HG03442 (cell line): ENCODE data around the gene CYP4F11.
"Not testable (repeated sequence)": the region's sequence is repeated elsewhere in the genome, so short reads cannot be mapped to it uniquely, and the experiment has no call there.

Experiments
- ATAC-seq: cut with Tn5 transposase; IDR thresholded peaks from one replicate; pipeline ENCODE4 v1.9.1; 2021; ENCODE audit warnings: mild to moderate bottlenecking, moderate library complexity; ENCODE audit not compliant: unreplicated experiment

CYP4F11 gene

DNA sequence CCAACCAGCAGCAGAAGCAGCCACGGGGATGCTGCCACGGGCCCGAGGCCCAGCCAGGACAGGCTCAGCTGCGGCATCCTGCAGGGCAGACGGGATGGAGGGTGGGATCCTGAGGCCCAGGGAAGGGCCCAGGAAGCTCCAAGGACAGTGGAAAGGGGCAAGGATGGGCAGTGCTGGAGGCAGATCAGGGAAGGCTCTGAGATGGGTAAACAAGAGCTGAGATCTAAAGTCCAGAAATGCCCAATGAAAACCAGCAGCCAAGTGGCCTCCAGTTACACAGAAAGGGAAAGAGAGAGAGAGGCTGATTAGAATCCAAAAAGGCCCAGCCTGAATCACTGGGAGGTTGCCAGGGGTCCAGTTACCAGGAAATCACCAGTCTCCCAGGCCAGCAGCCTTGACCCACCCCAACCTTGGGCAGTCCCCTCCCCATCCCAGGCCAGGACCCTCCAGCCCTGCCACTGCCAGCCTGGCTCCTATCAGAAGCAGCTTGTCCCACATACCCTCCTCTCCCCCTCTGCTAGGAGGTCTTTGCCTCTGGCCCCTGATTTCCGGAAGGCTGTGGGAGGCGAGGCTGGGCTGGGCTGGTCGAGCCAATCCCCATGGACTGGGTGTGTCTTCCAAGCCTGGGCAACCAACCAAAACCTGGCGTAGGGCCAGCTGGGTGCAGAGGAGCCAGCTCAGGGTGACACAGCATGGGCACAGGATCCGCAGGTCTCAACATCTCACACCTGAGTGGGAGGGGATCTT, at the start of gene CYP4F11:
Gene CYP4F11 (minus strand): TSS at position 198 of the 747 bp plus-strand sequence. CDS start 121 bp downstream, at position 77.
- ATAC-seq = no peak

DNA sequence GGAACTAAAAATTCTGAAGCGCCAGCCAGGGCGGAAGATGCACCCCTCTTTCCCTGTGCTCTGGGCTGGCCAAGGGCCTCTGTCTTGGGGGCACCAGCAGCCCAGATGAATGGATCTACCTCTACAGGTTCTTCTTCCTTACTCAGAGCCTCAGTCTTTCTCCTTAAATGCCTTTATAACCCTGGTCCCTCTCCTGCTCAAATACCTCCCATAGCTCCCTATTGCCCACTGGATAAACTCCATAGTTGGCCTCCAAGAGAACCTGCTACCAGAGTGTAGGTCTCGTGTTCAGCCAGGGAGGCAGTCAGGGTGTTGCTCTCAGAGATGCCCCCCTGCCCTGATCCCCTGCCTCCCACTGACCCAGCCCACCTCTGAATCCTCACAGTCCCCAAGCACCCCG, 45.0 kb upstream of the CYP4F11 start:
- no peak for ATAC-seq

- no peak for ATAC-seq
Measured at GRCh38 chr19:15977690-15978089, 43.4 kb upstream of the CYP4F11 start.

DNA sequence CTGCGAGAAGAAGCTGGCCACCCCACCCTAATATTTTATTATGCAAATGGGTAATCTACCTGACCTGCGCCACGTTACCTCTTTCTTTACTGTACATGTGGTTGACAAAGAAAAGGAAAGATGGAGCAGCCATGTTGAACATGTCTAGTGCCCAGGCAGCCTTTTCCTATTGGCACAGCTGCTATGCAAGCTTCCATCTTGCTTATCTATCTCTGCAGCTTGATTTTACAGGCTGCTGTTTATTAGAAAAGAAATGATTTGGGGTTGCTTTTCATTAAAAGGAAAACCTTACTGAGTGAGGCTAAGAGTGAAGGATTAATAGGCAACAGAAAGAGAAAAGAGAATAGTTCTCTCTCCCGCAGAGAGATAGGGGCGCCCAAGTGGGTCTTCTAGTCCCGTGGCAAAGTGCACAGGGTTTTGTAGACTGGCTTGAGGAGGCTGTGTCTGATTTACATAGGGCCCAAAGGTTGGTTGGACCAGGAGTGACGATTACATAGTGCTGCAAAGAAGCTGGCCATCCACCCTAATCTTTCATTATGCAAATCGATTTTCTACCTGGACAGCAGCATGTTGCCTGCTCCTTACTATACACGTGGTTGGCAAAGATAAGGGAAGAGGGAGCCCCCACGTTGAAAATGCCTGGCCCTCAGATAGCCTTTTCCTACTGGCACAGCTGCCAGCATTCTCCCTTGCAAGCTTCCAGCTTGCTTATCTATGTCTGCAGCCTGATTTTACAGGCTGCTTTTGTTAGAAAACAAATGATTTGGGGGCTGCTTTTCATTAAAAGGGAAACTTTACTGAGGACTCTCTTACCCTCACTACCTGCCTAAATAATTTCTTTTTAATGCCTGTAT, 42.7 kb upstream of the CYP4F11 start:
- ATAC-seq = no peak

DNA sequence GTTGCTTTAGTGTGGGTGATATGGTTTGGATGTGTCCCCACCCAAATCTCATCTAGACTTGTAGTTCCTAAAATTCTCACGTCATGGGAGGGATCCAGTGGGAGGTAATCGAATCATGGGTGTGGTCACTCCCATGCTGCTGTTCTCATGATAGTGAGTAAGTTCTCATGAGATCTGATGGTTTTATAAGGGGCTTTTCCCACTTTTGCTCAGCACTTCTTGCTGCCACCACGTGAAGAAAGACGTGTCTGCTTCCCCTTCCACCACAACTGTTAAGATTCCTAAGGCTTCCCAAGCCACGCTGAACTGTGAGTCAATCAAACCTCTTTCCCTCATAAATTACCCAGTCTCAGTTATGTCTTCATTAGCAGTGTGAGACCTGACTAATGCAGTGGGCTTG, 40.5 kb upstream of the CYP4F11 start:
- ATAC-seq = no peak

DNA sequence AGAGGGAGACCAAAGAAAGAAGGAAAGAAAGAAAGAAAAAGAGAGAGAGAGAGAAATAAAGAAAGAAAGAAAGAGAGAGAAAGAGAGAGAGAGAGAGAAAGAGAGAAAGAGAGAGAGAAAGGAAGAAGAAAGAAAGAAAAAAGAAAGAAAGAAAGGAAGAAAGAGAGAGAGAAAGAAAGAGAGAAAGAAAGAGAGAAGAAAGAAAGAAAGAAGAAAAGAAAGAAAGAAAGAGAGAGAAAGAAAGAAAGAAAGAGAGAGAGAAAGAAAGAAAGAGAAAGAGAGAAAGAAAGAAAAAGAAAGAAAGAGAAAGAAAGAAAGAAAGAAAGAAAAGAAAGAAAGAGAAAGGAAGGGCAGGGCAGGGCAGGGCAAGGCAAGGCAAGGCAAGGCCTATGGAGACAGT, 37.7 kb upstream of the CYP4F11 start:
- not testable (repeated sequence) for ATAC-seq

DNA sequence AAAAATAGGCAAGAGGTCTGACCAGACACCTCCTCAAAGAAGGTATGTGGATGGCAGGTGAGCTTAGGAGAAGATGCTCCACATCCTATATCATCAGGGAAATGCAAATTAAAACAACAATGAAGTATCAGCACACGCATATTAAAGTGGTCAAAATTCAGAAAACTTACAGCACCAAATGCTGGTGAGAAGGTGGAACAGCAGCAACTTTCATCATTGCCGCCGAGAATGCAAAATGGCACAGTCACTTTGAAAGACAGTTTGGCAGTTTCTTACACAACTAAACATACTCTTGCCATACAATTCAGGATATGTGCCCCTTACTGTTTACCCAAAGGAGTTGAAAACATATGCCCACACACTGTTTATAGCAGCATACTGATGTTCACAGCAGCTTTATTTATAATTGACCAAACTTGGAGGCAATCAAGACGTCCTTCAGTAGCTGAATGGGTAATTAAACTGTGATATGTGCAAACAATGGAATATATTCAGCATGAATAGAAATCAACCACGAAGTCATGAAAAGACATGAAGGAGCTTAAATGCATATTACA, 37.0 kb upstream of the CYP4F11 start:
- ATAC-seq = no peak

GRCh38 chr19:15964231-15964630, 29.9 kb upstream of the CYP4F11 start:
- ATAC-seq = no peak

- ATAC-seq = no peak
Measured at GRCh38 chr19:15962319-15962718, 28.0 kb upstream of the CYP4F11 start.

DNA sequence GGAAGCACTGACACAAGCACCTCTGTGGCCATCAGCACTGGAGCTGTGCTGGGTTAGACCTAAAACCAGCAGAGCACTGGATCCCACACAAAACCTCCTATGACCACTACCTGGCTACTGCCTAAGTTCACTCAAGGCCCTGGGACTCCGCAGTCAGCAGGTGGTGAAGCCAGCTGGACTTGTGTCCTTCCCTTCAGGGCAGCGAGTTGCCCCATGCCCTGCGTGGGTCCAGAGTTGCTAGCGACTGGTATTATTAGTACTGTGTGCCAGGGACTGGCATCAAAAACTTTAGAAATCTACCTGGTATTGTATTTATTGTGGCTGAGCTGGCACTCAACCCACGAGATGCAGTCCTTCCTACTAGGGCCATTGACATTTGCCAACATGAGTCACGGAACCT, 20.5 kb upstream of the CYP4F11 start:
- ATAC-seq = no peak

GRCh38 chr19:15948223-15949058, 14.1 kb upstream of the CYP4F11 start, which contains the start of gene OR10H4:
TSS of gene OR10H4 (plus strand) at chr19:15949008. CDS start at chr19:15949008, 0 bp downstream.
- ATAC-seq = no peak

GRCh38 chr19:15945301-15945700, 11.0 kb upstream of the CYP4F11 start:
- ATAC-seq = no peak

- no peak for ATAC-seq
Measured at GRCh38 chr19:15944401-15944800, 10.1 kb upstream of the CYP4F11 start.

- ATAC-seq = no peak
Measured at GRCh38 chr19:15937771-15938170, 3.4 kb upstream of the CYP4F11 start.

GRCh38 chr19:15936950-15937349, 2.6 kb upstream of the CYP4F11 start:
- ATAC-seq = no peak

DNA sequence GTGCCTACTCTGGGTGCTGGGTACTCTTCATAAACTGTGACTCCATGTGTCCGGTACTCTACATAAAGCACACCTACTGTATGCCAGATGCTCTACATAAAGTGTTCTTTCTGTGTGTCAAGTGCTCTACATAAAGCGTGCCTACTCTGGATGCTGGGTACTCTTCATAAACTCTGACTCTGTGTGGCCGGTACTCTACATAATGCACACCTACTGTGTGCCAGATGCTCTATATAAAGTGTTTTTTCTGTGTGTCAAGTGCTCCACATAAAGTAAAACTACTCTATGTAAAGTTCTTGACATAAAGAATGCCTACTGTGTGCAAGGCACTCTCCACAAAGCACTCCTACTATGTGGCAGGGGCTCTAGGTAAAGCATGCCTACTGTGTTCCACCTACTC, 1.8 kb upstream of the CYP4F11 start:
- ATAC-seq = no peak

- ATAC-seq = no peak
Measured at GRCh38 chr19:15935167-15935702, 906 bp upstream of the CYP4F11 start.

GRCh38 chr19:15933761-15934331, 483 bp downstream of the CYP4F11 start:
- ATAC-seq = not testable (repeated sequence)

DNA sequence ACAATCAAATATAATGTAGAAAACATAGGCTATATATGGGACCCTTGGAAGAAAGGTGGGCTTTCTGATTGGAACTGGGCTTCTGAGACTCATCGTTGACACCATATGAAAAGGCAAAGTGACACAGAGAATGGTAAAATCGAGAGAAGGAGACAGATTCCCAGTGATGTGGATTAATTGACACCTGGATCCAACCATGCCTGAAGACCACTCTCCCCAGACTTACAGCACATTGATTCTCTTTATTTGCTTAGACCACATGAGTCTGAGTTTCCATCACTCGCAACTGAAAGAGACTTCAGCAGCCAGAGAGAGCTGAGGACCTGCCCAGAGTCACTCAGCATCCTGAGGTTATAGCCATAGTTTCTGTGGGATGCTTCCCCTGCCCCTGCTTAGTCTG, 6.0 kb downstream of the CYP4F11 start:
- no peak for ATAC-seq

DNA sequence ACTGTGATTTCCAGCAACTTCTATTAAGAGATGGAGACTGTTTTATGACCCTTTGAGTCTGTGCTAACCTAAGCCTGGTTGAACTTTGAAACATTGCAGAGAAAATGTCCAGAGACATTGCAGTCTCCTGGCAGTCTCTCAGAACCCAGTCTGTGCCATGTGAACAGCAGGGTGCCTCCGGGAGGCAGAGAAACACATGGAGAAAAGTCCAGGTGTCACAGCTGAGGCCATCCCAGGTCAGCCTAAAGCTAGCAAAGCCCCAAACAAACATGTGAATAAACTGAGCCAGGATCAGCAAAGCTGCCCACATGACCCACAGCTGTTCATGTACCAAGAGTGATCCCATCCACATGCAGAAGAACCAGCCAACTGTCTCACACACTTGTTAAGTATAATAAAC, 7.8 kb downstream of the CYP4F11 start:
- ATAC-seq = no peak
